Duodenal mucosa (tissue), 2 donors: Measurements from ENCODE around the gene SGF29.

Source experiments
- H3K27ac ChIP-seq: one replicate; pipeline ENCODE4 v1.7.0; 2013; ENCODE audit warnings: low read depth, low read length
- H3K27me3 ChIP-seq, 2 donors: one replicate each; pipeline ENCODE4 v1.7.0; 2013; ENCODE audit warnings: low read length in 2 of 2, control low read depth in 1 of 2; ENCODE audit not compliant: insufficient read depth in 2 of 2, control insufficient read depth in 1 of 2
- H3K36me3 ChIP-seq, 2 donors: one replicate each; pipeline ENCODE4 v1.7.0; 2013; ENCODE audit warnings: low read length in 2 of 2, control low read depth in 1 of 2; ENCODE audit not compliant: insufficient read depth in 2 of 2, control insufficient read depth in 1 of 2
- H3K4me1 ChIP-seq, 2 donors: one replicate each; pipeline ENCODE4 v1.7.0; 2013; ENCODE audit warnings: low read length in 2 of 2, control low read depth in 1 of 2; ENCODE audit not compliant: insufficient read depth in 2 of 2, control insufficient read depth in 1 of 2
- H3K4me3 ChIP-seq, 2 donors: one replicate each; pipeline ENCODE4 v1.7.0; 2013; ENCODE audit warnings: low read length in 2 of 2, low read depth in 1 of 2
- H3K9ac ChIP-seq, 2 donors: one replicate each; pipeline ENCODE4 v1.7.0; 2013; ENCODE audit warnings: low read length in 2 of 2, low read depth in 1 of 2
- H3K9me3 ChIP-seq, 2 donors: one replicate each; pipeline ENCODE4 v1.7.0; 2013; ENCODE audit warnings: low read length in 2 of 2, control low read depth in 1 of 2; ENCODE audit not compliant: control insufficient read depth in 1 of 2

Gene SGF29

GRCh38 chr16:28546626-28547025, 7.1 kb upstream of the SGF29 start:
- peaks cover 6 to 8% of the 10 kb centered on the region in 2 donors for H3K4me1 ChIP-seq
- no peaks in the 10 kb centered on the region for H3K36me3 ChIP-seq
- no peak overlapping the region for H3K9ac ChIP-seq
- no peak overlapping the region for H3K4me3 ChIP-seq
- H3K27ac ChIP-seq = no peak overlapping the region
- no peaks in the 10 kb centered on the region for H3K9me3 ChIP-seq
- H3K27me3 ChIP-seq = no peaks in the 10 kb centered on the region

GRCh38 chr16:28548306-28548802, 5.4 kb upstream of the SGF29 start:
- no peaks in the 10 kb centered on the region for H3K27me3 ChIP-seq
- H3K4me1 ChIP-seq = no peaks in the 10 kb centered on the region

DNA sequence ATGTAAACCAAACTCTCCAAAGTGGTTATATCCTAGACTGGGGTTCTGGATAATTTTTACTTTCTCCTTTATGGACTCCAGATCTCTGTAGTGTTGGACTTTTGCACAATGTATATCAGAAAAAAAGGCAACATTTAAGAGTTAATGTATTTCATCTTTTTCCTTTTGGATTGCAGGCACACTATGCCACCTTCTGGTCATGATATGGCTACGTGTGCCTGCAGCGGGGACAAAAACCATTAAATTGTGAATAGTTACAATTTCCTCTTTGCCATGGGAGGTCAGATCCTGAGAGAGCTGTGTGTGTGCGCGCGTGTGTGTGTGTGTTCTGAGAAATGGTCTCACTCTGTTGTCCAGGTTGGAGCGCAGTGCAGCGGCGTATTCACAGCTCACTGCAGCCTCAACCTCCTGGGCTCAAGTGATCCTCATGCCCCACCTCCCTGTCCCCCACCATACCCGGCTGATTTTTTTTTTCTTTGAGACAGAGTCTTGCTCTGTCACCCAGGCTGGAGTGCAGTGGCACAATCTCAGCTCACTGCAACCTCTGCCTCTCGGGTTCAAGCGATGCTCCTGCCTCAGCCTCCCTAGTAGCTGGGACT, 4.3 kb upstream of the SGF29 start:
- peaks cover under 1% of the 10 kb centered on the region in 2 donors for H3K4me1 ChIP-seq
- H3K4me3 ChIP-seq = no peak overlapping the region
- H3K9ac ChIP-seq = no peak overlapping the region
- no peak overlapping the region for H3K27ac ChIP-seq
- no peaks in the 10 kb centered on the region for H3K36me3 ChIP-seq
- H3K27me3 ChIP-seq = no peaks in the 10 kb centered on the region
- H3K9me3 ChIP-seq = no peaks in the 10 kb centered on the region

More at GRCh38 chr16:28548306-28548802, 5.4 kb upstream of the SGF29 start:
- no peak overlapping the region for H3K9ac ChIP-seq
- H3K27ac ChIP-seq = no peak overlapping the region
- H3K4me3 ChIP-seq = no peak overlapping the region
- H3K36me3 ChIP-seq = no peaks in the 10 kb centered on the region
- H3K9me3 ChIP-seq = no peaks in the 10 kb centered on the region

DNA sequence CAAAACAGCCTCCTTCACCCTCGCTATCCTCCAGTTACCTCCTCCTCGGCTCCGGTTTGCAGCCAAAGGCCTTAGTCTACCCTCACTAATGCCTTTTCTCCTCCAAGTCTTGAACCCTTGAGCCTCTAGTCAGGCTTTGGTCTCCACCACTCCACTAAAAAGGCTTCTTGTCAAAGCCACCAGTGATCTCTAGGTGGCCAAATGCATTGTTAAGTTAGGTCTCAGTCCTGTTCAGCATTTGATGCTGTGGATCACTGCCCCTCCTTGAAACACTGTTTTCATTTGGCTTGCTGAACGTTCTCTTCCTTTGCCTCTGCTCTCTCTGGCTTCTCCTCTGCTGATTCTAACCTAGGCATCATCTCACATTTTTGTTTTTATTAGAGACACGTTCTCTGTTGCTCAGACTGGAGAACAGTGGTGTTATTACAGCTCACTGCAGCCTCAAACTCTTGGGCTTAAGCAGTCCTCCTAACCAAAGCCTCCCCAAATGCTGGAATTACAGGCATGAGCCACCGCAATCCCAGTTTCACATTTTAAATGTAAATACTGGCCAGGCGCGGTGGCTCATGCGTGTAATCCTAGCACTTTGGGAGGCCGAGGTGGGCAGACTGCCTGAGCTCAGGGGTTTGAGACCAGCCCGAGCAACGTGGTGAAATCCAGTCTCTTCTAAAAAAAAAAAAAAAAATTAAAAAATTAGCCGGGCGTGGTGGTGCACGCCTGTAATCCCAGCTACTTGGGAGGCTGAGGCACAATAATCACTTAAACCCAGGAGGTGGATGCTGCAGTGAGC, 1.1 kb downstream of the SGF29 start:
- Histone ChIP-seq H3K9me3 (no peaks in the 10 kb centered on the region), H3K27ac (no peak overlapping the region), H3K9ac (peak overlapping the region; percentile 16 to 34), H3K4me3 (peak overlapping the region; percentile 53 to 61), H3K36me3 (peaks cover 6 to 8% of the 10 kb centered on the region in 2 donors), H3K27me3 (no peaks in the 10 kb centered on the region), H3K4me1 (peaks cover 6 to 11% of the 10 kb centered on the region in 2 donors)

- no peak overlapping the region for H3K4me3 ChIP-seq
- peaks cover 6 to 11% of the 10 kb centered on the region in 2 donors for H3K4me1 ChIP-seq
- H3K9ac ChIP-seq = no peak overlapping the region
- H3K36me3 ChIP-seq = peaks cover 6 to 8% of the 10 kb centered on the region in 2 donors
- no peak overlapping the region for H3K27ac ChIP-seq
- H3K27me3 ChIP-seq = no peaks in the 10 kb centered on the region
- H3K9me3 ChIP-seq = no peaks in the 10 kb centered on the region
Observed at GRCh38 chr16:28555561-28555960, 1.8 kb downstream of the SGF29 start.

DNA sequence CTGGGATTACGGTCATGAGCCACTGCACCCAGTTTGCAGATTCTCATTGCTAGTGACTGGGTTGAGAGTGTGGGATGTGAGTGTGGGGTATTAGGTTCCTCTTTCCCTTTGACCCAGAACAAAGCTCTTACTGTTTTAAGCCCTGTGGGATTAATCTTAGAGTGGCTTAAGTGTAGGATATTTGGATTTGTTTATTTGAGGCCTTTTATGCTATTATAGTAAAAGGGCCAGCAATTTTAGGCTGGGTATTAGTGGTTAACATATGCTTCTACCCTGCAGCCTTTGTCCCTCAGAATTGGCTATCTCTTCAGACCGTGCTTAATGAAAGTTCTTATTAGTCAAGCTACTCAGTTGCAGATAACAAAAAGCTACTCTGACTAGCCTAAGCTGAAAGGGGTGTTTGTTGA, 3.2 kb downstream of the SGF29 start:
- H3K4me1 ChIP-seq = peaks cover 6 to 11% of the 10 kb centered on the region in 2 donors
- no peaks in the 10 kb centered on the region for H3K27me3 ChIP-seq
- H3K36me3 ChIP-seq = peaks cover 7 to 8% of the 10 kb centered on the region in 2 donors
- no peaks in the 10 kb centered on the region for H3K9me3 ChIP-seq
- H3K4me3 ChIP-seq = no peak overlapping the region
- no peak overlapping the region for H3K9ac ChIP-seq
- H3K27ac ChIP-seq = no peak overlapping the region

- Histone ChIP-seq H3K4me3 (no peak overlapping the region), H3K27ac (no peak overlapping the region), H3K9me3 (no peaks in the 10 kb centered on the region)
Observed at GRCh38 chr16:28558456-28558855, 4.7 kb downstream of the SGF29 start.

DNA sequence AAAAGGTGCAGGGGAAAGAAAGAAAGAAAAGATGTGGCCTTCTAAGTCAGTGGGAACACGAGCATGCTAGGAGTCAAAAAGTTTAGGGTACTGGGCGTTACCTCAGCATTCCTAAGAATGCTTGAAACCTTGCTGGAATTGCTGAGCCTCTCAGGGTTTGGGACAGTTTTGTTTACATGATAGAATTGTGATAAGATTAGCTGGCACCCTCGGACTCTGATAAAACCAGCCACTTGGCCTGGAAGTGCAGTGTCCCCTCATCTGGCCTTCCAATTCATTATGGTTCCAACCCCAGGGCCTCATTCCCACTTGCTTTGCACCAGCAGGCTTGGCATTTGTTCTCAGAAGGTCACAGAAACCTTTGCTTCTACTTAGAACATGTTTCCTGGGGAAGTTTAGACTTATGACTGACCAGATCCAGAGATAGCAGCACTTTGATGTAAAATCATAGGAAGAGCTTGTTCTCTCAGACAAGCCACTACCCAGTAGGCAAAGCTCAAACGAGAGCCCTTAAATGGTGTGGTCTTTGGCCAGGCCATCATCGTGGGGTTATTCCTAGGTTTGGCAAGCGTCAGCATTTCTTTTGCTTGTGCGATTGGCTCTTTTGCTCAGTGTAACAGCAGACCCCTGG, 8.0 kb downstream of the SGF29 start:
- no peaks in the 10 kb centered on the region for H3K27me3 ChIP-seq
- peaks cover 8 to 9% of the 10 kb centered on the region in 2 donors for H3K36me3 ChIP-seq
- H3K27ac ChIP-seq = no peak overlapping the region
- no peaks in the 10 kb centered on the region for H3K9me3 ChIP-seq
- no peak overlapping the region for H3K9ac ChIP-seq
- no peak overlapping the region for H3K4me3 ChIP-seq
- H3K4me1 ChIP-seq = peaks cover 0 to 3% of the 10 kb centered on the region in 2 donors

More at GRCh38 chr16:28558456-28558855, 4.7 kb downstream of the SGF29 start:
- Histone ChIP-seq H3K36me3 (peaks cover 8 to 9% of the 10 kb centered on the region in 2 donors), H3K4me1 (peaks cover 6 to 11% of the 10 kb centered on the region in 2 donors), H3K9ac (no peak overlapping the region), H3K27me3 (no peaks in the 10 kb centered on the region)

- H3K27ac ChIP-seq = no peak overlapping the region
- no peak overlapping the region for H3K4me3 ChIP-seq
- no peaks in the 10 kb centered on the region for H3K4me1 ChIP-seq
- no peak overlapping the region for H3K9ac ChIP-seq
- H3K36me3 ChIP-seq = peaks cover 7 to 8% of the 10 kb centered on the region in 2 donors
- peaks cover 1% of the 10 kb centered on the region in 2 donors for H3K9me3 ChIP-seq
- no peaks in the 10 kb centered on the region for H3K27me3 ChIP-seq
Observed at GRCh38 chr16:28562199-28562598, 8.5 kb downstream of the SGF29 start.

DNA sequence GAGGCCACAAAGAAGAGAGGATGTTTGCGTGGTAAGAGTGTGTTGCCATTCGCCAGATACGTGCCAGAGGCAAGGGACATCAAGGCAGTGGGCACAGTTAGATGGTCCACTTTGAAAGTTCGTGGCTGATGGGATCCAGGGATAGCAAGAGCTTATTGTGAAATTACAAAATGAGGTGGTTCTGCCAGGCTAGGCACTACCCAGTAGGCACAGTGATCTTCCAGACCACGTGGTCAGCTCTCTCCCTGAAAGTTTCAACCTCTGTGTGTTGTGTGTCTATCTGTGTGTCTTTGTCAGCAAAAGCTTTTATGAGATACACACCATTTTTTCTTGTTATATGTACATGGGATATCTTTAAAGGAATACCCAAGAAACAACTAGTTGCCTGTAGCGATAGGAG, 9.5 kb downstream of the SGF29 start:
- Histone ChIP-seq H3K4me3 (no peak overlapping the region), H3K27ac (no peak overlapping the region), H3K36me3 (peaks cover 3 to 4% of the 10 kb centered on the region in 2 donors), H3K9ac (no peak overlapping the region), H3K4me1 (no peaks in the 10 kb centered on the region), H3K9me3 (peaks cover 2 to 6% of the 10 kb centered on the region in 2 donors), H3K27me3 (no peaks in the 10 kb centered on the region)
